Suprapubic skin (tissue), 4 donors: ENCODE measurements around the gene ETNK2. TPM values are rescaled to one million over a fixed set of nuclear protein-coding genes. Genes with fewer than 3 reads are reported as not detected.

Experiments used
- DNase-seq, 2 donors: peaks; one replicate each; pipeline ENCODE4 v3.0.0-alpha.2; 2019; ENCODE audit warnings: low spot score in 2 of 2
- H3K27ac ChIP-seq: fragments of 200-600 bp; sonication (generic); one replicate; pipeline ENCODE4 v1.5.1; 2019
- H3K27me3 ChIP-seq: fragments of 200-600 bp; sonication (generic); one replicate; pipeline ENCODE4 v1.5.1; 2019
- H3K36me3 ChIP-seq: fragments of 200-600 bp; sonication (generic); one replicate; pipeline ENCODE4 v1.5.1; 2019
- H3K4me1 ChIP-seq: fragments of 200-600 bp; sonication (generic); one replicate; pipeline ENCODE4 v1.5.1; 2019
- H3K4me3 ChIP-seq: fragments of 200-600 bp; sonication (generic); one replicate; pipeline ENCODE4 v1.5.1; 2019; ENCODE audit warnings: mild to moderate bottlenecking
- H3K9me3 ChIP-seq: fragments of 200-600 bp; sonication (generic); one replicate; pipeline ENCODE4 v1.5.1; 2019
- EP300 ChIP-seq: sonication (generic); formaldehyde crosslinking; IDR thresholded peaks from one replicate; pipeline ENCODE4 v1.6.1; 2017; ENCODE audit warnings: antibody characterized with exemption
- POLR2A ChIP-seq, 2 donors: fragments of 450-650 bp; IDR thresholded peaks; one replicate each; pipeline ENCODE4 v1.6.1; 2017; ENCODE audit warnings: antibody characterized with exemption in 2 of 2, mild to moderate bottlenecking in 2 of 2, moderate library complexity in 2 of 2
- POLR2AphosphoS5 ChIP-seq, 3 donors: sonication (generic); formaldehyde crosslinking; IDR thresholded peaks; one replicate each; pipeline ENCODE4 v1.6.1; 2017; ENCODE audit warnings: antibody characterized with exemption in 3 of 3
- WGBS: methylation state at CpG from one replicate; pipeline ENCODE4 v1.1.5; 2018; 5-methylcytosine and 5-hydroxymethylcytosine counted together
- total RNA-seq, 4 donors: library from RNA; depleted of rRNA; stranded (reverse); fragments of >200 nt; gene quantifications; one replicate each; pipeline ENCODE4 v1.1.0, GENCODE V29; 2016
- TF ChIP-seq, protein P1 (sequence below), 2 donors: fragments of 200-600 bp in 1 of 2; fragments of 450-650 bp in 1 of 2; sonication (generic) in 1 of 2; IDR thresholded peaks; one replicate each; pipeline ENCODE4 v1.5.1; 2016 to 2019; ENCODE audit warnings: antibody characterized with exemption in 2 of 2, mild to moderate bottlenecking in 1 of 2, moderate library complexity in 1 of 2

Gene ETNK2
- total RNA-seq, 4 donors from 2014 or later = 25.5 to 47.7 (median 36.0) TPM

DNA sequence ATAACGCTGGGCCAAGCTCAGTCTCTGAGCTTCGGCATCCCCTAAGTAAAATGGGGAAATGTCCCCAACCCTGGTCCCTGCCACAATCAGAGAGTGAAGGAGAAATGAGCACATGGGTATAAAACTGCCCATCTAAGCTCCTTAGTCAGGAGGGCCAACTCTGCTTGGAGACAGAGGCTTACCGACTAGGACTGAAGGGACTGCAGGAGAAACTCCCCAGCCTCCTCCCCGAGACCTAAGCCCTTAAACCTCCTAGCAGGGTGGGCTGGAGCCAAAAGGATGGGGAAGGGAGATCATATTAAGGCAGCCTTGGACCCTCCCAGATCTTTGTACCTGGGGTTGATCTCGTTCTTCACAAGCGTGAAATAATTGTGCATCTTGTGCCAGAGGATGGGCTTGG, 5.5 kb downstream of the ETNK2 start:
- Histone ChIP-seq H3K27me3 (no peaks in the 10 kb centered on the region), H3K4me3 (no peak overlapping the region), H3K4me1 (peaks cover 34% of the 10 kb centered on the region), H3K9me3 (no peaks in the 10 kb centered on the region), H3K36me3 (peaks cover 19% of the 10 kb centered on the region), H3K27ac (no peak overlapping the region)
- DNase-seq = no peak
- 90% methylated on average over 6 of the region's 6 CpGs for WGBS
- TF ChIP-seq POLR2AphosphoS5 (IDR thresholded peaks at IDR 0.05) (no peak), POLR2A (IDR thresholded peaks at IDR 0.05) (no peak), EP300 (no peak)
- TF ChIP-seq, protein P1, sequence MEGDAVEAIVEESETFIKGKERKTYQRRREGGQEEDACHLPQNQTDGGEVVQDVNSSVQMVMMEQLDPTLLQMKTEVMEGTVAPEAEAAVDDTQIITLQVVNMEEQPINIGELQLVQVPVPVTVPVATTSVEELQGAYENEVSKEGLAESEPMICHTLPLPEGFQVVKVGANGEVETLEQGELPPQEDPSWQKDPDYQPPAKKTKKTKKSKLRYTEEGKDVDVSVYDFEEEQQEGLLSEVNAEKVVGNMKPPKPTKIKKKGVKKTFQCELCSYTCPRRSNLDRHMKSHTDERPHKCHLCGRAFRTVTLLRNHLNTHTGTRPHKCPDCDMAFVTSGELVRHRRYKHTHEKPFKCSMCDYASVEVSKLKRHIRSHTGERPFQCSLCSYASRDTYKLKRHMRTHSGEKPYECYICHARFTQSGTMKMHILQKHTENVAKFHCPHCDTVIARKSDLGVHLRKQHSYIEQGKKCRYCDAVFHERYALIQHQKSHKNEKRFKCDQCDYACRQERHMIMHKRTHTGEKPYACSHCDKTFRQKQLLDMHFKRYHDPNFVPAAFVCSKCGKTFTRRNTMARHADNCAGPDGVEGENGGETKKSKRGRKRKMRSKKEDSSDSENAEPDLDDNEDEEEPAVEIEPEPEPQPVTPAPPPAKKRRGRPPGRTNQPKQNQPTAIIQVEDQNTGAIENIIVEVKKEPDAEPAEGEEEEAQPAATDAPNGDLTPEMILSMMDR (IDR thresholded peaks at IDR 0.05) = no peak

DNA sequence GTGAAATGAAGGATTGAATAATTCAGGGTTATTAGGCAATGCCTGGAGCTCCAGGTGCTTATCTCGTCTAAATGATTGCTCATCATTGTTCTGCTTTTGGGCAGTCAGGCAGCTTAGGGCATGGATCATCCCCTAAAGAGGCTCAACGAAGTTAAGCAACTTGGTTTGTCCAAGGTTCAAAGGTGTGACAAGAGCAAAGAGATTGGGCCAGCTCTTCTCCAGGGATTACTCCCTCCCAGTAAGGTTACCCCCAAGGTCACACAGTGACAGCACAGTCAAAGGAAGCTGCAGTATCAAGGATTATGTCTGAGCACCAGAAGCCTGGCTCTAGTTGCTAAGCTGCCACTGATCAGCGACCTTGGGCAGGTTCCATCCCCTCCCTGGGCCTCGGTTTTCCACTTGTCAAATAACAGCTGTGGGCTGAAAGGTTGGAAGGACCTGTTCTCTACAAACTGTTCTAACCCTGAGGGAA, 6.8 kb downstream of the ETNK2 start:
- 58% methylated on average over 4 of the region's 4 CpGs for WGBS
- no peak overlapping the region for H3K27ac ChIP-seq
- TF ChIP-seq, protein P1 (IDR thresholded peaks at IDR 0.05) = no peak
- TF ChIP-seq POLR2A (IDR thresholded peaks at IDR 0.05) (no peak), EP300 (no peak), POLR2AphosphoS5 (IDR thresholded peaks at IDR 0.05) (no peak)
- no peaks in the 10 kb centered on the region for H3K27me3 ChIP-seq
- no peaks in the 10 kb centered on the region for H3K9me3 ChIP-seq
- H3K4me1 ChIP-seq = peaks cover 22% of the 10 kb centered on the region
- H3K36me3 ChIP-seq = peaks cover 30% of the 10 kb centered on the region
- DNase-seq = no peak
- H3K4me3 ChIP-seq = no peak overlapping the region

DNA sequence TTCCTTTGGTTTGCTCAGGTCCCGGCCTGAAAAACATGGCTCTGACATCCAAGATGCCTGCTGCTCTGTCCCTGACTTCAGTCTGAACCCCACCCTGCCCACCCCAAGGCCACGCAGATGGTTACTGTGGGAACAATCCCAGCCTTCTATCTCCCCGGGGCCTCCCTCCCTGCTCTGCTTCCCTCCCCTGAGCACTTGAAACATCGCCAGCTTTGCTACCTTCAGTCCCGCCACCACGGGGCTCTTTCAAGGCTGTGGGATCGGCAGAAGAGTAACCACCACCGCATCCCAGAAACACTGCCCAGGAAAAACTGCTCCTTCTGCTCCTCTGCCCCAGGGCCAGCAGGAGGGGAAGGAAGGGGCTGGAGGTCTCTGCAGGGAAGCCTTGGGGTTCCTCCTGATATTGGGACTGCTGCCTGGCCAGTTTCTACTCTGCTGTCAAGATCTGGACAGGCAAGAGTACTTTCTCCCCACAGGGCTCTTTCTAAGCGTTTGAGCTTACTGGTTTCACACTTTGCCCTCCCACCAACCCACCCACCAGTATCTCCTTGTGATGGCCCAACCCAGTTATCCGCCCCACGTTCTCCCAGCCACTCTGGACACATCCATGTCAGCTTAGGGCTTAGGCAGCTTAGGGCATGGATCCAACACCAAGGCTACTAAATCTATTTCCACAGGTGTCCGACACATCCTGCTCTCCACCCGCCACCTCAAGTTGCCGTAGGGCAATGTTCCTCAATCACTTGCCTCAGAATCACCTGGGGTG, 8.4 kb downstream of the ETNK2 start:
- Histone ChIP-seq H3K9me3 (no peaks in the 10 kb centered on the region), H3K27me3 (no peaks in the 10 kb centered on the region), H3K36me3 (peaks cover 44% of the 10 kb centered on the region), H3K27ac (no peak overlapping the region), H3K4me1 (peaks cover 6% of the 10 kb centered on the region), H3K4me3 (no peak overlapping the region)
- 81% methylated on average over 14 of the region's 14 CpGs for WGBS
- no peak for DNase-seq
- TF ChIP-seq, protein P1 (IDR thresholded peaks at IDR 0.05) = no peak

DNA sequence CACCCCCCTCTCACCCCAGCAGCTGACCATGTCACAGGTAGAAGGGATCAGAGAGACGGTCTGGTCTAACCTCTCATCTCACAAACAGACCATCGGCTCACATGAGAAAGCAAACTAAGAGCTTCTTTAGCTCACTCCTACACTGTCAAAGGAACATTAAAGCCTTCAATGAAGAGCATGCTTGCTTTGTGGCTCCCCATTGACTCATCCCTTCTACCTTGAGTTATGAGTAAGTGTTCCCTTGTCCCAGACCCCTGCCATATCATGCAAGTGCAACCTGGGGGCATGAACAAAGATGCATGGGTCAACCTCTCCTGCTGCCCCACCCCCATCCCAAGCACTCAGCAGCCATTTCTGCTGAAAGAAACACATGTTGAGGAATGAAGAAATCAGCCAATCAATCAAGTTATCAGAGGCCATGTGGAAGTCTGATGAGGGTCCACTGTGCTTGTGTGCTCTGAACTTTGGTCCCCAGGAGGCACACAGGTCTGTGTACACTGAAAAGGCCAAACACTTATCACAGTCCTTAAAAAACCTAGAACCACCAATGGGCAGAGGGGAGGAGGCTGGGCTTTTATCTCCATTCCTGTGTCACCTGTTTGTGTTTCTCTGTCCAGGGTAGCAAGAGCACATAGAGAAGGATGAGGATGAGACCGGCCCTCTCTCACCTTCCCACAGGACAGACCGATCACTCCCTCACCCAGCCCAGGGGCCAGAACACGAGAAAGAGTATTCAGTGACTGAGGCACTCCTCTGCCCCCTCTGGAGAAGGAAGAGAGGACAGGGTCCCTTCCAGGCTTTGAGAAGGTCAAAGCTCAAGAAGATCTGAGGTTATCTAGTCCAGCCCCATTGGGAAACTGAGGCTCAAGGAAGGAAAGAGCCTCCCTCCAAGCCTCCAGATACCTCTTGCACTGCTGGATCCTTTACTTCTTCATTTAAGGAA, 9.5 kb downstream of the ETNK2 start:
- Histone ChIP-seq H3K9me3 (no peaks in the 10 kb centered on the region), H3K4me1 (no peaks in the 10 kb centered on the region), H3K27me3 (no peaks in the 10 kb centered on the region), H3K4me3 (no peak overlapping the region), H3K27ac (no peak overlapping the region), H3K36me3 (peaks cover 54% of the 10 kb centered on the region)
- WGBS = 94% methylated on average over 5 of the region's 5 CpGs
- TF ChIP-seq POLR2AphosphoS5 (IDR thresholded peaks at IDR 0.05) (no peak), EP300 (no peak), POLR2A (IDR thresholded peaks at IDR 0.05) (no peak)
- TF ChIP-seq, protein P1 (IDR thresholded peaks at IDR 0.05) = no peak
- no peak for DNase-seq

DNA sequence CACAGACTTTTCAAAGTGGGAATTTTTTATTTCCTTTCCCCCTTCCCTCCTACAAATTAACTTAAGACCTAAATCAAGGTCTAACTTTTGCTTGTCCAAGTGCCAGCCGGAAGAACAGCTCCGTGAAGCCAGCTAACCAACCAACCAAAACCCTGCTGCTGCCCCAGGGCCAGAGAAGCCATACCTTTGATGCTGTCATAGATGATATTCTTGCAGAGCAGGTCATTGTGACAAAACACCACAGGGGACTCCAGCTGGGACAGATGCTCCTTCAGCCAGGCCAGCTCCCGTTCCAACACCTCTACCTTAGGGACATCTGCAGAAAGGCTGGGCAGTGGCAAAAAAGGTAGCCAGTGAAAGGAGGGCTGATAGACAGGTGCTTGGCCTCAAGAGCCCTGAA, 10.7 kb downstream of the ETNK2 start:
- no peaks in the 10 kb centered on the region for H3K4me1 ChIP-seq
- H3K9me3 ChIP-seq = no peaks in the 10 kb centered on the region
- H3K36me3 ChIP-seq = peaks cover 56% of the 10 kb centered on the region
- DNase-seq = no peak
- 96% methylated on average over 3 of the region's 3 CpGs for WGBS
- H3K27me3 ChIP-seq = no peaks in the 10 kb centered on the region
- no peak for TF ChIP-seq POLR2AphosphoS5 (IDR thresholded peaks at IDR 0.05)
- TF ChIP-seq, protein P1 (IDR thresholded peaks at IDR 0.05) = no peak
- TF ChIP-seq EP300 = no peak
- no peak for TF ChIP-seq POLR2A (IDR thresholded peaks at IDR 0.05)
- no peak overlapping the region for H3K27ac ChIP-seq
- no peak overlapping the region for H3K4me3 ChIP-seq
